ENCODE data around the gene CDH4.

Gene CDH4

GRCh38 chr20:61866165-61866564 is 614.1 kb downstream of the CDH4 start:
- no peak for DNase-seq (ENCODE audit: low spot score)

DNA sequence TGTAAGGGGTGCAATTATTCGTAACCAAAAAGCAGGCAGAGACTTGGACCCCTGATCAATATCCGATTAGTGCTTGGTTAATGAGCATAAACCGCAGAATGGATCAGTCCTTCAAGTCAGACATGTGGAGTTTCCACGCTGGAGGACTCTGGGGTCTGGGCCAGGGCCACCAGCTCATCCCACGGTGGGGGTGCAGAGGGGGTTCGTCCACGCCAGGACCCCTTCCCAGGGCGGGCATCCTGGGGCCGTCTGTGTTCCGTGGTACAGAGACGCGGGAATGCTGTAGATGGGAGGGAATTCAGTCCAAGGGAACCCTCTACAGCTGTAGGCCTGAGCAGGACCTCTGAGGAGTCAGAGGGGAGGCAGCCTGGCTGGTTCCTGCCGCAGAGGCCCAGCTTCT is 615.9 kb downstream of the CDH4 start:
- DNase-seq (ENCODE audit: low spot score), result no peak

DNA sequence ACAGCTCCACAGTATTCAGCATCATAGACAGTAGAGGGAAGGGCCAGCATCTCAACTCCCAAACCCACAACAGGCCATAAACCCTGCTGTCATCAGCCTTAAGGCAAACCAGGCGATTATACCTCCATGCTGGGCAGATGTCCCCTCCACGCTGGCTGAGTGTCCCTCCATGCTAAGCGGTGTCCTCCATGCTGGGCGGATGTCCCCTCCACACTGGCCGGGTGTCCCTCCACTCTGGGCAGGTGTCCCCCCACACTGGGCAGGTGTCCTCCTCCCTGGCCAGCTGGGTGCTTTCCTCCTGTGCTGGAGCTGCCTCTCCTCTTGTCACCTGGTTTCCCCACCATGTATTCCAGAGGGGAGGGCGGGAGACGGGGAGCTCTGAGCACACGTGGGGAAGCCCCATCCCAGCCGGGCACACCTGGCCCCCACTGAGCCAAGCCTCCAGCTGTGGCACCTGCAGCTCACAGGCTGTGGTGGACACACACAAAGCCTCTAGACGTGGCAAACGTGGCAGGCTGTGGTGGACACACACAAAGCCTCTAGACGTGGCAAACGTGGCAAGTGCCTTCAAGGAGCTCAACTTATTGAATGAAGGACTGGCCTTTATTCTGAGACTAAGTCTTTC is 616.5 kb downstream of the CDH4 start:
- DNase-seq (ENCODE audit: low spot score), result no peak

GRCh38 chr20:61869750-61870507 is 617.9 kb downstream of the CDH4 start:
- DNase-seq (ENCODE audit: low spot score), result no peak

DNA sequence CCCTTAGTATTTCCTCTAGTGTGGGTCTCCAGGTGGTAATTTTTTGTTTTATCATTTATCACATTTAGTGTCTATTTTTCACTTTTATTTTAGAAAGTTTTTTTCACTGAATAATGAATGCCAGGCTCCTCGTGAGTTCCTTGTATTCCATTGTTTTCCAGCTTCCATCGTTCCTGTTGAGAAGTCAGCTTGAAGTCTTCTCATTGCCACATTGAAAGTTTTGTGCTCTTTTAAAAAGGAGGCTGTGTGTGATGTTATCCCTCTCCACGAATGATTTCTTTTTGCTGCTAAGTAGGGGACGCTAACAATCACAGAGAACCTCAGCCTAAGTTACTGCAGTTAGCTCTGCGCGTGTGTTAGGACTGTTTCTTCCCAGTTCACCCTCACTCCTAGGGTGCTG is 619.1 kb downstream of the CDH4 start:
- DNase-seq (ENCODE audit: low spot score), result no peak

- DNase-seq (ENCODE audit: low spot score), result no peak
Measured at GRCh38 chr20:61871913-61872312, 619.9 kb downstream of the CDH4 start.

GRCh38 chr20:61872371-61872900 is 620.4 kb downstream of the CDH4 start:
- DNase-seq (ENCODE audit: low spot score), result no peak

GRCh38 chr20:61873651-61874420 is 621.8 kb downstream of the CDH4 start:
- no peak for DNase-seq (ENCODE audit: low spot score)

DNA sequence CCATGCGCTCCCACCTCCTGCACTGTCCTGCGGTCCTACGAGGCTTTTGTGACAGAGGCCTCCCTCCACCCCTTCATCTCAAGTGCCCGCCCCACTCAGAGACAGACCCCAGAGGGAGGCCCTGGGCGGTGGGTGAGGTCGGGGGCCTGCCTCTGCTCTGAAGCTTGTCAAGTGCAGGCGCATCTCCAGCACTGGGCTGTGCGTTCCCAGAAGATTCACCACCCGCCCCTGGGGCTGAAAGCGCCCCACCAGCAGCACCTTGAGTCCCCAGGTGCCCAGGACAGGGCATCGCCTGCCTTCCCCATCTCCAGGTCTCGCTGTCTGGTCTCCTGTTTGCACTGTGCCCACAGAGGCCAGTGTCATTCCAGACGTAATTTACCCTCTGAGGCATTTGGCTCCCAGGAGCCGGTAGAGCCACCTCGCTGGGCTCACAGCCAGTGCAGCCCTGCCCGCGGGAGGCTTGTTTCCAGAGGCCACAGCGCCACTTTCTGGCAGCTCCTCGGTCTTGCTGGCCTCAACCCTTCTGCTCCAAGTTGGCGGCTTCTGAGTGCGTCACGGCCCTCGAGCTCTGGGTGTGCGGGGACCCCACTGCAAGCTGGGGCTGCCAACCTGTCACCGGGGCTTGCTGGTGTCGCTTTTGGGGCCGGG is 622.5 kb downstream of the CDH4 start:
- DNase-seq (ENCODE audit: low spot score), result no peak

- peak; percentile 60 for DNase-seq (ENCODE audit: low spot score)
Measured at GRCh38 chr20:61875221-61875885, 623.3 kb downstream of the CDH4 start.

DNA sequence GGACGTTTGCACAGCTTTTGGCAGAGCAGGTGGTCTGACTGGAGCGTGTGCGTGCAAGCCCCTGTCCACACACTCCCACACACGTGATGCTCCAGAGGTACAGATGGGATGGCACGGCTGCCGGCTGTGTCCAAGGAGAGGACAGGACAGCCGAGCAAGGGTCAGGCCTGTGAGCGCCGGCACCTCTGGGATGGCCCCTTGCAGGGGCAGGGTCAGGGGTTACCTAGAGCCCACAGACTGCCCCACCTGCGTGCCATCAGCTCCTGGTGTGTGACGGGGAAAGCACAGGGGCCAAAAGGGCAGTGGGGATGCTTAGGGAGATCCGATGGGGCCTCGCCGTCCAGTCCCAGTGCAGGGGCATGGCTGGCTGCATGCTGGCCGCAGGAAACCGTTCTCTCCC is 623.9 kb downstream of the CDH4 start:
- DNase-seq (ENCODE audit: low spot score), result no peak

DNA sequence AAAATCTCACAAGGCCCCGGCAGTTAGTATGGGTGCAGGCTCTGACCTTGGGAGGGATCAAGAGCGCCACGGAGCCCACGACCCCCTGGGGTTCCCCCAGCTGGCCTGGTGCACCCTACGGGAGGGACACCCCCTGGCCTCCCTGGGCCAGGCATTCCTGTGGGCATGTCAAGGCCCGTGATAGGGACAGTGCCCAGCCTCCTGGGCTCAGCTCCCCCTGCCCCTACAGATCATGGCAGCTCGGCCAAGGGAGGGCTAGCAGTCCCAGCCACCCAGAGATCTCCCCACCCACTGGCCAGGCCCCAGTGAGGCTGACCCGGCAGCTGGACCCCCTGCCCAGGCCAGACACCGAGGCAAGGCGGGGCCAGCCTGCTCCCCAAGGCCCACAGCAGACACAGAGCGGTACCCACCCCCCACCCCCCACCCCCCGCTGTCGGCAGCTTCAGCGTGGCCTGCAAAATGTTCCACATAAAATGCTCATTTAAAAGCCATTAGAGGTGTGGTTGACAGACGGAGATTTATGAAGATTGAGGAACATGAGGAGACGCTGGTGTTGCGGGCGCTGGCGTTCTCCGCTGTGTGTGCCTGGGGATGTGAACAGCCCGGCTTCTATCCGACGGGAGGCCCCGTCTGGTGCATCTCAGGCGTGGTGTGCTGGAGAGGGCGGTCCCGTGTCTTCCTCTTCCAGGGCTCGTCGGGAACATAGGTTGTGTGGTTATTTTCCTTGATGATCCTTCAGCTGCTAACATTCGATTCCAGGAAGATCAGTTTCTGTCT is 625.1 kb downstream of the CDH4 start:
- DNase-seq (ENCODE audit: low spot score), result no peak

- DNase-seq (ENCODE audit: low spot score), result no peak
Measured at GRCh38 chr20:61877776-61878477, 625.9 kb downstream of the CDH4 start.

DNA sequence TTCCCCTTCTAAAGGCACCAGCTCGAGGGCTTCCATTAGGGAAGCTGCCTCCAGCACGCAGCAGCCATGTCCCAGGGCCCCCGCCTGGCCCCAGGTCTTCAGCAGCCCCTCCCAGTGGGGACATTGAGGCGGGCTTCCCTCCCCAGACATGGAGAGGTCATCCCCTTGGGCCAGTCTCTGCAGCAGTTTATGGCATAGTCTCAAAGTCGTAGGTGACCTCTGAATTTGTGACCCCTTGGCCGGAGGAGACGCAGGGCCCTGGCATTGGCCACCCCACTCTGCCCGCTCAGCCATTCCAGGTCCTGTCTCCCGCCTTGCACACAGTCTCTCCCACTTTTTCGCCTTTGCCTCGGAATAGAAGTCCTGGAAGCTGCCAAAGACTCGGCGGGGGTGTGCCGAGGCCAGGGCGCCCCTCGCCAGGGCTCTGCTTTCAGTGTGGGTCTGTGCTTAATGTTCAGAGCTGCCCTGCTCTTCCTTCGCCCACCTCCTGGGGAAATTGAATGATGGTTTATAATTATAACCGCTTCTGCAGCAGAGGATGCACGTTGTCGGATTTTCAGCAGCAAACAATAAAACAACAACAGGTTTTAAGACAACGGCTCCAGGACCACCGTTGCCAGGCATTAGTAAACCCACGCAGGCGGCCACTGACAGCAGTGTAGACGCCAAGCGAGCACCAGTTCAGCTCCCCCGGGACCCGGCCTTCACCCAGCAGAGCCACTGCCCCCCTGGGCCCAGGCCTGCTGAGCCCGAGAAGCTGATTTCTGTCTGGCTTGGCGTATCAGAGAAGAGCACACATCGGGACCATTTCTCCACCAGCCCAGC is 626.6 kb downstream of the CDH4 start:
- DNase-seq (ENCODE audit: low spot score), result no peak

DNA sequence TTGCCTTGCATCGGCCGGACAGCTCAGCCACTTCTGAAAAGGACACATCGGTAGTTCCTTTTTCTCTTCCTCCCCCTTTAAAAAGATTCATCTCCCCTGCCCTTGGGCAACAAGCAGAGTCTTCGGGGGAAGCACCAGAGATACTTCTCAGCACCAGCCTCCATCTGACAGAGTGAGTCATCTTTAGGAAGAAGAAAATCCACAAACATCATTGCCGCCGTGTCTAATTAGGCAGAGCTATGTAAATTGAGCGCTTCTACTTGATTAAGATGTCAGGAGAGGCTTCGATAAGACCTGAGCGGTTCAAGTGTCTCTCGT is 627.2 kb downstream of the CDH4 start:
- DNase-seq (ENCODE audit: low spot score), result no peak

DNA sequence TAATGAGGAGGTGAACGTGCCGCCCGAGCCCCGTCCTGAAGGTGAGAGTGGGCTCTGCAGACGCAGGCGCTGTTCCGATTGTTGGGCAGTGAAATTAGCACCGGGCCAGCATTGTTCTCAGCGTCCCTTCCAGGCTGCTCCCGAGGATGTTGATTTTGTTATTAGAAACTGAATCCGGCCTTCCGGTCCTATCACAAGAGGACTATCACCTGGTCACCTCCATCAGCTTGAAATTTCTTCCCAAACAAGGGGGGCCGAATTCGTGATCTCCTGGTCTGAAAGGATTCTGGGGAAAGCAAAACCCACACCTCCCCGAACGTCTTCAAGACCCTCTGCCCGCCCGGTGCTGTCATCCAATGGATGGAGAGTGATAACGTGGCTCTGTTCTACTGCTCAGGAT is 627.6 kb downstream of the CDH4 start:
- no peak for DNase-seq (ENCODE audit: low spot score)

GRCh38 chr20:61880706-61881105 is 628.6 kb downstream of the CDH4 start:
- no peak for DNase-seq (ENCODE audit: low spot score)

DNA sequence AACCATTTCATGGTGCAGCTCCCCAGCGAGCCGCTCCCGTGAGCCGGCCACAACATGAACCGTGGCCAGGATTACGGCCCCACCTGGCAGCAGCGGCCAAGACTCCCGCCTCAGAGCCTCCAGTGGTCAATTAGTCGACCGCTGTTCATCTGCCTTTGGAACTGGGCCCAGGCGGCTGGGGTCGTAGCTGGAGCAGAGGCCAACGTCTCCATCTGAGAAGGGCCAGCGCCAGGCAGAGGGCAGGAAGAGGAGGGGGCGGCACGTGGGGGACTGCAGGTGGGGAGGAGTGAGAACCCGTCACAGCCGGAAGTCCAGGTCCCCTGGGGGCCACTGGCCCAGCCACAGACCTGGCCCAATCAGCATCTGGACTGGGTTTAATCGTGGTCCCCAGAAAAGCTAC is 629.4 kb downstream of the CDH4 start:
- no peak for DNase-seq (ENCODE audit: low spot score)

DNA sequence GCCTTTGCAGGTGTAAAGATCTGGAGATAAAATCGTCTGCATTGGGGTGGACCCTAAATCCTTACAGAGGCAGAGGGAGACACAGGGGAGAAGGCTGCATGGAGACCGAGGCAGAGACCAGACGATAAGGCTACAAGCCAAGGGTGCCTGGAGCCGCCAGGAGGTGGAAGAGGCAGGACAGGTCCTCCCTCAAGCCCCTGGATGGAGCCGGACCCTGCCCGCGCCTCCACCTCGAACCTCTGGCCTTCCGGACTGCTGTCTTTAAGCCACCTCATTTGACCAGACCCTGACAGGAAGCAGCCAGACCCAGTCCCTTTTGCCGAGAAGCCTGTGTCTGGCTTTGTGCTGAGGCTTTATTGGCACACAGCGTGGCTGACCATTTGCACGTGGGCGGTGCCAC is 629.8 kb downstream of the CDH4 start:
- DNase-seq (ENCODE audit: low spot score), result no peak
